ENCODE measurements around the gene FGF5. TPM values are rescaled to one million over a fixed set of nuclear protein-coding genes. Genes with fewer than 3 reads are reported as not detected.

FGF5 gene
- total RNA-seq, 1 experiment from 2014 or later, result not detected

DNA sequence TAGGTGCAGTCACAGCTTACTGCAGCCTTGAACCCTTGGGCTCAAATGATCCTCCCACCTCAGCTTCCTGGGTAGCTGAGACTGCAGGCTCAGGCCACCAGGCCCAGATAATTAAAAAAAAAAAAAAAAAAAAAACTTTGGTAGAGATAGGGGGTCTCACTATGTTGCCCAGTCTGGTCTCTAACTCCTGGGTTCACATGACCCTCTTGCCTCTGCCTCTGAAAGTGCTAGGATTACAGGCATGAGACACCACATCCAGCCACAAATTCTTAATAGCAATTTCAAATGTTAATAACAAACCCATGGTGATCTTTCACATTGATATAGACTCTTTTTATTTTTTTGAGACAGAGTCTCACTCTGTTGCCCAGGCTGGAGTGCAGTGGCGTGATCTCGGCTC lies 12.3 kb upstream of the FGF5 start:
- Histone ChIP-seq H3F3A (ENCODE audit: insufficient read depth, low read depth) (no peaks in the 10 kb centered on the region), H3K27ac (no peak overlapping the region), H2AFZ (no peak overlapping the region), H3K27me3 (ENCODE audit: insufficient read depth, low read depth) (no peaks in the 10 kb centered on the region), H4K20me1 (ENCODE audit: insufficient read depth) (no peaks in the 10 kb centered on the region), H3K9me3 (ENCODE audit: insufficient read depth, low read depth) (no peaks in the 10 kb centered on the region), H3K4me1 (replicated peaks; ENCODE audit: insufficient read depth) (no peaks in the 10 kb centered on the region), H3K4me2 (no peak overlapping the region), H3K79me2 (ENCODE audit: low read depth) (no peaks in the 10 kb centered on the region), H3K4me3 (no peak overlapping the region), H3K9me2 (ENCODE audit: insufficient read depth) (no peaks in the 10 kb centered on the region), H3K36me3 (ENCODE audit: low read depth) (no peaks in the 10 kb centered on the region)
- DNase-seq, result no peak
- POLR2A ChIA-PET (ENCODE audit: unreplicated experiment), result no interaction called here
- no peak for TF ChIP-seq EZH2 (IDR thresholded peaks at IDR 0.05; ENCODE audit: low read depth)
- TF ChIP-seq, protein P1, sequence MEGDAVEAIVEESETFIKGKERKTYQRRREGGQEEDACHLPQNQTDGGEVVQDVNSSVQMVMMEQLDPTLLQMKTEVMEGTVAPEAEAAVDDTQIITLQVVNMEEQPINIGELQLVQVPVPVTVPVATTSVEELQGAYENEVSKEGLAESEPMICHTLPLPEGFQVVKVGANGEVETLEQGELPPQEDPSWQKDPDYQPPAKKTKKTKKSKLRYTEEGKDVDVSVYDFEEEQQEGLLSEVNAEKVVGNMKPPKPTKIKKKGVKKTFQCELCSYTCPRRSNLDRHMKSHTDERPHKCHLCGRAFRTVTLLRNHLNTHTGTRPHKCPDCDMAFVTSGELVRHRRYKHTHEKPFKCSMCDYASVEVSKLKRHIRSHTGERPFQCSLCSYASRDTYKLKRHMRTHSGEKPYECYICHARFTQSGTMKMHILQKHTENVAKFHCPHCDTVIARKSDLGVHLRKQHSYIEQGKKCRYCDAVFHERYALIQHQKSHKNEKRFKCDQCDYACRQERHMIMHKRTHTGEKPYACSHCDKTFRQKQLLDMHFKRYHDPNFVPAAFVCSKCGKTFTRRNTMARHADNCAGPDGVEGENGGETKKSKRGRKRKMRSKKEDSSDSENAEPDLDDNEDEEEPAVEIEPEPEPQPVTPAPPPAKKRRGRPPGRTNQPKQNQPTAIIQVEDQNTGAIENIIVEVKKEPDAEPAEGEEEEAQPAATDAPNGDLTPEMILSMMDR (conservative IDR thresholded peaks at IDR 0.05), result no peak
- BruUV-seq (replicated peaks), result no TSS peak
- CTCF ChIA-PET, result no interaction called here
- intact Hi-C loops (cut with micrococcal nuclease; ENCODE audit: unreplicated experiment), result no loop called here

DNA sequence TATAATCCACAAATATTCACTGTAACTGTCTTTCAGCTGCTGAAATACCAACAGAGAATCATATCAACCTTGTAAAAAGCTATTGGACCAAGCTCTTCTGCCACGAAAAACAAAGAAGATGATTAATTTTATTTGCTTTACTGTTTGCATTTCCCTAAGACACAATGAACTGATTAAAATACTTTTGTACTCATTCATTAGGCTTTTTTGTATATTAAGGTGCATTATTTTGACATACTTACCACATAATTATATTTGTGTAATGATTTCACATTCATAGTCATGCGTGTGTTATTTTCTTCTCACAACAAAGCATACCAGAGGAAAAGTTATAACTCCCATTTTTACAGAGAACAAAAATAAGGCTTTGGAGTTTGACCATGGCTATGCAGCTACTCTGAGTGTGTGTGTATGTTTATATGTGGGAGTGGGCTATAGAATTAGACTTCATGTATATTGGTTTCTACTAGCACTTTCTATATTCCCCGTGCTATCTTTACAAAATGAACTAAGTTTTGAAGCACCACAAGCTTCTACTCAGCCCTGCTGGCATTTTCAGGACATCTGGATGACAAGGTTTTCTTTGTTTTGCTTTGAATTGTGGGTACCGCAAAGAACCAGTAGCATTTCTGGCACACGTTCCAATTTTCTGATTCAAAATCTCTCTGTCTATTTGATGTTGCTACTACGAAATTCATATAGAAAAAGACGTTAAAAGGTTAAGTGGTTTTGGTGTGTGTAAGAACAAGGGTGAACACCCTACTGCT lies 11.0 kb upstream of the FGF5 start:
- Histone ChIP-seq H3K9me2 (ENCODE audit: insufficient read depth) (no peaks in the 10 kb centered on the region), H3K36me3 (ENCODE audit: low read depth) (no peaks in the 10 kb centered on the region), H3K27ac (no peak overlapping the region), H3K27me3 (ENCODE audit: insufficient read depth, low read depth) (no peaks in the 10 kb centered on the region), H3K4me1 (replicated peaks; ENCODE audit: insufficient read depth) (no peaks in the 10 kb centered on the region), H3K79me2 (ENCODE audit: low read depth) (no peaks in the 10 kb centered on the region), H3F3A (ENCODE audit: insufficient read depth, low read depth) (no peaks in the 10 kb centered on the region), H3K4me3 (no peak overlapping the region), H4K20me1 (ENCODE audit: insufficient read depth) (no peaks in the 10 kb centered on the region), H2AFZ (no peak overlapping the region), H3K9me3 (ENCODE audit: insufficient read depth, low read depth) (no peaks in the 10 kb centered on the region), H3K4me2 (no peak overlapping the region)
- intact Hi-C loops (cut with micrococcal nuclease; ENCODE audit: unreplicated experiment), result no loop called here
- no peak for DNase-seq
- TF ChIP-seq, protein P1 (conservative IDR thresholded peaks at IDR 0.05), result no peak
- no peak for TF ChIP-seq EZH2 (IDR thresholded peaks at IDR 0.05; ENCODE audit: low read depth)
- ChIA-PET POLR2A (ENCODE audit: unreplicated experiment) (no interaction called here), CTCF (interaction anchor here (0.6 kb wide), 1 partner anchor 950 kb away, joined by 4 read pairs; no protein-coding TSS in a partner anchor)
- BruUV-seq (replicated peaks), result no TSS peak

DNA sequence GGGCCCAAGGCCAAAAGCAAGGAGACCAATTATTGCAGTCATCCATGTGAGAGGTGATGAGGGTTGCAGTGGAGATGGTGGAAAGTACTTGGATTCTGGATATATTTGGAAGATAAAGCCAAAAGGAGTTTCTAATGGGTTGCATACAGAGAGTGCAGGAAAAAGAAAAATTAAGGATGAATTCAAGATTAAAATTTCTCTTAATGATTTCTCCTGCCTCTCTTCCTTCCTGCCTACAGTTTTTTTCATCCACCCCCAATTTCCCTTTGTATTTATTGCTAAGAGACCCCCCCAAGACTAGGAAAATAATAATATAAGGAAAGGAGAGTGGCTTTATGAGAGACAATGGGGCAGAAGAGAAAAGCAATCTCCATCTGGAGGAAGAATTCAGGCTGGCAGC lies 8.6 kb upstream of the FGF5 start:
- no peaks in the 10 kb centered on the region for H4K20me1 ChIP-seq (ENCODE audit: insufficient read depth)
- intact Hi-C loops (cut with micrococcal nuclease; ENCODE audit: unreplicated experiment), result no loop called here
- no peak overlapping the region for H3K4me3 ChIP-seq
- H3K9me2 ChIP-seq (ENCODE audit: insufficient read depth), result no peaks in the 10 kb centered on the region
- H3K27ac ChIP-seq, result no peak overlapping the region
- no peak for DNase-seq
- no peak overlapping the region for H2AFZ ChIP-seq
- no peaks in the 10 kb centered on the region for H3K4me1 ChIP-seq (replicated peaks; ENCODE audit: insufficient read depth)
- H3K9me3 ChIP-seq (ENCODE audit: insufficient read depth, low read depth), result no peaks in the 10 kb centered on the region
- no peak overlapping the region for H3K4me2 ChIP-seq
- no peaks in the 10 kb centered on the region for H3K36me3 ChIP-seq (ENCODE audit: low read depth)
- ChIA-PET CTCF (no interaction called here), POLR2A (ENCODE audit: unreplicated experiment) (no interaction called here)
- no peaks in the 10 kb centered on the region for H3K79me2 ChIP-seq (ENCODE audit: low read depth)
- no TSS peak for BruUV-seq (replicated peaks)
- no peak for TF ChIP-seq EZH2 (IDR thresholded peaks at IDR 0.05; ENCODE audit: low read depth)
- TF ChIP-seq, protein P1 (conservative IDR thresholded peaks at IDR 0.05), result no peak
- no peaks in the 10 kb centered on the region for H3F3A ChIP-seq (ENCODE audit: insufficient read depth, low read depth)
- H3K27me3 ChIP-seq (ENCODE audit: insufficient read depth, low read depth), result no peaks in the 10 kb centered on the region

Measured in PC-9 (cell line).